ENCODE measurements around the gene ZNF507. TPM values are rescaled to one million over a fixed set of nuclear protein-coding genes. Genes with fewer than 3 reads are reported as not detected.

Gene ZNF507
- total and polyA plus RNA-seq, 9 of the 15 experiments (the other 6 are each of a cell fraction or from before 2014, with no cell fraction given) = 2.9 to 25.0 (median 10.4) TPM

- Histone ChIP-seq H4K20me1 (replicated peaks; ENCODE audit: control insufficient read depth, insufficient read depth, low read length) (no peaks in the 10 kb centered on the region), H3K4me3 (no peak overlapping the region), H3K79me2 (ENCODE audit: control insufficient read depth, insufficient read depth, low read length) (no peaks in the 10 kb centered on the region), H3K9me1 (ENCODE audit: control insufficient read depth, insufficient read depth, low read length) (no peaks in the 10 kb centered on the region), H2AFZ (ENCODE audit: low read depth, low read length) (no peak overlapping the region), H3K27me3 (ENCODE audit: control insufficient read depth in 2 of 2, insufficient read depth in 2 of 2, low read length in 2 of 2) (no peaks in the 10 kb centered on the region), H3K4me2 (ENCODE audit: insufficient read depth, low read length) (no peak overlapping the region), H3K9ac (ENCODE audit: insufficient read depth in 1 of 2, low read depth in 2 of 2, low read length in 2 of 2) (no peak overlapping the region), H3K4me1 (replicated peaks in 1 of 2; ENCODE audit: control insufficient read depth in 2 of 2, insufficient read depth in 2 of 2, low read length in 2 of 2) (peaks cover 0 to 2% of the 10 kb centered on the region in 2 experiments; a peak in 1 of 5 replicates), H3K27ac (ENCODE audit: extremely low read depth, low read depth, low read length) (no peak overlapping the region), H3K36me3 (ENCODE audit: control insufficient read depth, insufficient read depth, low read length) (no peaks in the 10 kb centered on the region), H3K9me3 (replicated peaks; ENCODE audit: control insufficient read depth, insufficient read depth, low read depth, low read length) (no peaks in the 10 kb centered on the region)
- BruUV-seq (replicated peaks) = no TSS peak
- intact Hi-C loops (cut with micrococcal nuclease) = no loop called here
- POLR2A ChIA-PET = no interaction called here
- DNase-seq (ENCODE audit: extremely low read depth in 1 of 4, low spot score in 3 of 4) (peak in 1 of 4 experiments; percentile 18), FAIRE-seq (no peak), ATAC-seq (no peak; the same call in 2 of the 3 replicates)
- in situ Hi-C loops (cut with MboI) = no loop called here
- 55% methylated on average over 5 of the region's 5 CpGs for WGBS (ENCODE audit: insufficient coverage, low coverage, missing lambda C conversion rate)
- no peak for TF ChIP-seq MTF1 (CRISPR knock-in tag; IDR thresholded peaks at IDR 0.05; ENCODE audit: borderline replicate concordance)
- TF ChIP-seq KAT7 (CRISPR knock-in tag; IDR thresholded peaks at IDR 0.05; ENCODE audit: borderline replicate concordance) = no peak
- no peak for TF ChIP-seq NONO (IDR thresholded peaks at IDR 0.05; ENCODE audit: low read depth in 2 of 2, low read length in 1 of 2)
- no peak for TF ChIP-seq ZNF589 (CRISPR knock-in tag; IDR thresholded peaks at IDR 0.05; ENCODE audit: low read depth)
- no peak for TF ChIP-seq ZBTB8A (IDR thresholded peaks at IDR 0.05; ENCODE audit: partially characterized antibody)
- TF ChIP-seq, protein P1, sequence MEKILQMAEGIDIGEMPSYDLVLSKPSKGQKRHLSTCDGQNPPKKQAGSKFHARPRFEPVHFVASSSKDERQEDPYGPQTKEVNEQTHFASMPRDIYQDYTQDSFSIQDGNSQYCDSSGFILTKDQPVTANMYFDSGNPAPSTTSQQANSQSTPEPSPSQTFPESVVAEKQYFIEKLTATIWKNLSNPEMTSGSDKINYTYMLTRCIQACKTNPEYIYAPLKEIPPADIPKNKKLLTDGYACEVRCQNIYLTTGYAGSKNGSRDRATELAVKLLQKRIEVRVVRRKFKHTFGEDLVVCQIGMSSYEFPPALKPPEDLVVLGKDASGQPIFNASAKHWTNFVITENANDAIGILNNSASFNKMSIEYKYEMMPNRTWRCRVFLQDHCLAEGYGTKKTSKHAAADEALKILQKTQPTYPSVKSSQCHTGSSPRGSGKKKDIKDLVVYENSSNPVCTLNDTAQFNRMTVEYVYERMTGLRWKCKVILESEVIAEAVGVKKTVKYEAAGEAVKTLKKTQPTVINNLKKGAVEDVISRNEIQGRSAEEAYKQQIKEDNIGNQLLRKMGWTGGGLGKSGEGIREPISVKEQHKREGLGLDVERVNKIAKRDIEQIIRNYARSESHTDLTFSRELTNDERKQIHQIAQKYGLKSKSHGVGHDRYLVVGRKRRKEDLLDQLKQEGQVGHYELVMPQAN (IDR thresholded peaks at IDR 0.05; ENCODE audit: borderline replicate concordance) = no peak
- no peak for TF ChIP-seq SNAPC5 (CRISPR knock-in tag; IDR thresholded peaks at IDR 0.05)
- TF ChIP-seq, protein P2, sequence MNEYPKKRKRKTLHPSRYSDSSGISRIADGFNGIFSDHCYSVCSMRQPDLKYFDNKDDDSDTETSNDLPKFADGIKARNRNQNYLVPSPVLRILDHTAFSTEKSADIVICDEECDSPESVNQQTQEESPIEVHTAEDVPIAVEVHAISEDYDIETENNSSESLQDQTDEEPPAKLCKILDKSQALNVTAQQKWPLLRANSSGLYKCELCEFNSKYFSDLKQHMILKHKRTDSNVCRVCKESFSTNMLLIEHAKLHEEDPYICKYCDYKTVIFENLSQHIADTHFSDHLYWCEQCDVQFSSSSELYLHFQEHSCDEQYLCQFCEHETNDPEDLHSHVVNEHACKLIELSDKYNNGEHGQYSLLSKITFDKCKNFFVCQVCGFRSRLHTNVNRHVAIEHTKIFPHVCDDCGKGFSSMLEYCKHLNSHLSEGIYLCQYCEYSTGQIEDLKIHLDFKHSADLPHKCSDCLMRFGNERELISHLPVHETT (CRISPR knock-in tag; conservative IDR thresholded peaks at IDR 0.05 in 1 of 2, IDR thresholded peaks at IDR 0.05 in 1 of 2) = no peak
- TF ChIP-seq ZNF212 (CRISPR knock-in tag; IDR thresholded peaks at IDR 0.05) = no peak
- TF ChIP-seq, protein P3, sequence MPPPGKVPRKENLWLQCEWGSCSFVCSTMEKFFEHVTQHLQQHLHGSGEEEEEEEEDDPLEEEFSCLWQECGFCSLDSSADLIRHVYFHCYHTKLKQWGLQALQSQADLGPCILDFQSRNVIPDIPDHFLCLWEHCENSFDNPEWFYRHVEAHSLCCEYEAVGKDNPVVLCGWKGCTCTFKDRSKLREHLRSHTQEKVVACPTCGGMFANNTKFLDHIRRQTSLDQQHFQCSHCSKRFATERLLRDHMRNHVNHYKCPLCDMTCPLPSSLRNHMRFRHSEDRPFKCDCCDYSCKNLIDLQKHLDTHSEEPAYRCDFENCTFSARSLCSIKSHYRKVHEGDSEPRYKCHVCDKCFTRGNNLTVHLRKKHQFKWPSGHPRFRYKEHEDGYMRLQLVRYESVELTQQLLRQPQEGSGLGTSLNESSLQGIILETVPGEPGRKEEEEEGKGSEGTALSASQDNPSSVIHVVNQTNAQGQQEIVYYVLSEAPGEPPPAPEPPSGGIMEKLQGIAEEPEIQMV (tag; conservative IDR thresholded peaks at IDR 0.05; ENCODE audit: low read depth) = no peak
- TF ChIP-seq TEAD1 (CRISPR knock-in tag; IDR thresholded peaks at IDR 0.05) = no peak
- TF ChIP-seq KAT2B (IDR thresholded peaks at IDR 0.05; ENCODE audit: low read depth, low read length) = no peak
- no peak for TF ChIP-seq ZNF512 (tag; IDR thresholded peaks at IDR 0.05)
- CTCF ChIA-PET (ENCODE audit: low intra/inter-chr PET ratio) = no interaction called here
Observed at GRCh38 chr19:32397671-32398101, 52.3 kb downstream of the ZNF507 start.
